ENCODE results near the gene TNFRSF18.

- TF ChIP-seq CTCF (IDR thresholded peaks at IDR 0.05): no peak
- no peak for TF ChIP-seq POLR2A (IDR thresholded peaks at IDR 0.05)
Observed at GRCh38 chr1:1167841-1168450, 38.4 kb downstream of the TNFRSF18 start.

All from right lobe of liver (tissue), 4 donors.